NCI-H1105 treated with DMSO at 0.1 percent for 48 hours (cell line): ENCODE results near the gene ZBTB20.

Experiments
- DNase-seq: peaks from one replicate; lab custom pipeline; 2025; lab: John Stamatoyannopoulos, UW

Gene ZBTB20

DNA sequence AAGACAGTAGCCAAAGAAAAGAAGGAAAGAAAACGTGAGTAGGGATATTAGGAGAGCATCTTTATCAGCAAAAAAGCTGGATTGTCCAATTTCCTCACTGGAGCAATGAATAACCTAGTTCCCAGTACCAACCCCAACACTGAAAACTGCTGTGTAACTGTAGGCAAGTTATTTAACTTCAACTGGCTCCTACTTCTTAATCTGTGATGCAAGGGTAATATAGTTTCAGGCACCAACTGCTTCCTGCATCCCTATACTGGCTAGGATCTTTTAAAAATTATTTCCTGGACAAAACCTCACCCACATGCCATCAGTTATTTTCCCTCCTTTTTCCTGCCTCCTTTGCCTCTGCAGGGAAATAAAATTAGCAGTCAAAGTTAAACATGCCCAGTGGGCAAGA is 59.6 kb downstream of the ZBTB20 start:
- no peak for DNase-seq

- no peak for DNase-seq
Observed at GRCh38 chr3:115086344-115086743, 60.7 kb downstream of the ZBTB20 start.

GRCh38 chr3:115085197-115085865 is 61.8 kb downstream of the ZBTB20 start:
- no peak for DNase-seq

- no peak for DNase-seq
Observed at GRCh38 chr3:115084686-115085085, 62.4 kb downstream of the ZBTB20 start.

DNA sequence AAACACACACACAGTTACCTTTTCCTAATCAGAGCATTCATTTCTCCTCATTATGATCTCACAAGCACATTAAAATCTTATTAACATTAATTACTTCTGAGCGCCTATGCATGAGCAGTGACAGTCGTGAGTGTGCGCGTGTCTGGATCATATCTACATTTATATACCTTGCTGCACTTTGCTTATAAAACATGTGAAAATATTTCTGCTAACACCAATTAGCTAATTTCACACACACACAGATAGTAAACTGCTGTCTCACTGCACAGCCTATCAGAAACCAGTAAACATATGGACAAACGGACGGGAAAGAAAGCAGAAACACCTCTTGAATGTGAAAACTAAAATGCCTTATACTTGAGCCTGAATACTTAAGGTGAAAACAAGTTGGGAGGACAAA is 64.8 kb downstream of the ZBTB20 start:
- no peak for DNase-seq

- peak; percentile 14 for DNase-seq
Observed at GRCh38 chr3:115081444-115081843, 65.6 kb downstream of the ZBTB20 start.

DNA sequence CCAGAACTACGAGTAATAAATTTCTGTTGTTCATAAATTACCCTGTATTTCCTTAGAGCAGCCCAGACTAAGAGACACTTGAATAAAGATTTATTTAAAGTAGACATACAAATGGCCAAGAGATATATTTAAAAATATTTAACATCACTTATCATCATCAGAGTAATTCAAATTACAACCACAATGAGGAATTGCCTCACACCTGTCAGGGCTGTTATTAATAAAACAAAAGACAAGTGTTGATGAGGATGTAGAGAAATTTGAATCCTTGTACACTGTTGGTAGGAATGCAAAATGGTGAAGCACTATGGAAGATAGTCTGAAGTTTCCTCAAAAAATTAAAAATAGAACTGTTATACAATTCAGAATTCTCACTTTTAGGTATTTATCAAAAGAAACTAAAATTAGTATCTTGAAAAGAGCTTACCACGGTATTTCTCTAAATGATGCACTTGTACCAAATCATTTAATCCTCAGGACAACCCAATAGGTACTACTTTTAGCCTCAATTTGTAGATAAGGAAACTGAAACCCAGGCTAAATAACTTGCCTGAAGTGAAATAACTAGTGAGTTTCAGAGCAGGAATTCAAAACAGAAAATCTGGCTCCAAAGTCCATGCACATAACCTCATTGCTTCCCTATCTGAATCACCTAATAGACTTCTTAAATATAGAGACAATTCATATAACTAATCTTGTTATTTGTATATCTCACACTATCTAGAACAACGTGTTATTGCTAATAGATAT is 69.4 kb downstream of the ZBTB20 start:
- no peak for DNase-seq

GRCh38 chr3:115074502-115074901 is 72.6 kb downstream of the ZBTB20 start:
- DNase-seq: no peak

DNA sequence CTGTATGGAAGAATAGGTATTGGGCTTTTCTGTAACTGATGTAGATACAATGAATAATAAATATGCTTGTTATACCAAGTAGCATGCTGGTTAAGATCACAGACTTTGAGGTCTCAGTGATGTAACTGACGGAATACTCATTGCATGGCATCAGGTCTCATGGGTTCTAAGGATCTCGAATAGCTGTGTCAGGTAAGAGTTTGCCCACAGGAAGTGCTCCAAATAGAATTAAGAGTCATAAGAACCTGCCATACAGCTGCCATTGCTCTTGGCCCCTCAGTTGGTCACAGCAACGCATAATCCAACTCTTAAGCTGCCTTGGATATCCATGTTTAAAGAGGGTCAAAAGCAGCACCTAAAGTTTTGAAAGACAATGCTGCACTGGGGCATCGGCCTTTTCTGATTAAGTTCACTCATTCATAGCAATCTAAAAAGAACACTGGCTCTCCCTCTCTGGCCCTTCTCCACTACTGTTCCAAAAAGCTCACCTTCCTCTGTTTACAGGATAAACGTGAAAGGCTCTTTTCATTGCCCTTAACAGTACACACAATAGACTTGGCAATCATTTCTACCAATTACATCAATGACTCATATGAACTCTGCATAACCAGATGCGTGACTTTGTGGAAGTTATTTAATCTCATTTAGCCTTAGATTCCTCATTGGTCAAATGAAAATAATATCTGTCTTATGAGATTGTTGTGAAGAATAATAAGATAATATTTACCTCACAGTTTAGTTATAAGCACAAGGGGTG is 74.6 kb downstream of the ZBTB20 start:
- peak; percentile 68 for DNase-seq

- no peak for DNase-seq
Observed at GRCh38 chr3:115071601-115072000, 75.5 kb downstream of the ZBTB20 start.

- no peak for DNase-seq
Observed at GRCh38 chr3:115071166-115071565, 75.9 kb downstream of the ZBTB20 start.

- DNase-seq: no peak
Observed at GRCh38 chr3:115068799-115069198, 78.3 kb downstream of the ZBTB20 start.

DNA sequence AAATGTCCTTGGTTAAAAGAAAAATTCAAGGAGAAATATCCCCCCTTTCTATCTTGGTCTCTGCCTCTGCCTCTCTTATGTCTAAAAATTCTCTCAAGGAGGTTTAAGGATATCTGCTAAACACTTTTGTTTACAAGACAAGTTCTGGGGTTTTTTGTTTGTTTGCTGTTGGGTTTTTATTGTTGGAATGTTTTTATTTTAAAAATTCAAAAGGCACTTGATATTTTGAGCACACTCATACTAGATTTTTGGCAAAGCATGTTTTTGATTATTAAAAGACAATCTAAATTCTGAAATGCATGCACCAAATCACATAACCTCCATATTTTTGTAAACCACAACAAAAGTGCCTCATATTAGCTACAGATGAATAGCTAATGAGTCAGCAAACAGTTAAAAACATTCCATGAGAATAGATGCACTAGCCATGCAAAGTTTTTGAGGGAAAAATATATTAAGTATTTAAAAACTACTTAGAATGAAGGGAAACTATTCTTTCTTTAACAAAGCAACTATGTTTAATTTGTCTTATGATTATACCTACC is 84.6 kb downstream of the ZBTB20 start:
- no peak for DNase-seq

- no peak for DNase-seq
Observed at GRCh38 chr3:115062009-115062408, 85.1 kb downstream of the ZBTB20 start.

DNA sequence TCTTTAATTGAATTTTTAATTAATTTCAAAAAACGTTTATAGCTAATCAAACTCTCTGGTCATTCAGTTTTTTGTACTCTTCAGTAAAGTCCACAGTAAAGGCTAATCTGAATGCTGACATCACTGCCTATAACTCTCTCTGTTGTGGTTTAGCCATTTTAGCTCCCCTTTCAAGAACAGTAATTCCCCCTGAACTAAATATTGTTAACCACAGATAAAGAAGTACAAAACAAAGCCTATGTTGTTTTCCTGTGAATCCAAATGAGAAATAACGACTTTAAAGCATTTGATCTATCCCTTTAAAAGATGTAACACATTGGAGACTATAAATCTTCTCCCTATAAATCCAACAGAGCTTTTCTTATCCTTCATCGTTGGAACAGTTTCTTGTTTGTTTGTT is 94.2 kb downstream of the ZBTB20 start:
- DNase-seq: no peak

DNA sequence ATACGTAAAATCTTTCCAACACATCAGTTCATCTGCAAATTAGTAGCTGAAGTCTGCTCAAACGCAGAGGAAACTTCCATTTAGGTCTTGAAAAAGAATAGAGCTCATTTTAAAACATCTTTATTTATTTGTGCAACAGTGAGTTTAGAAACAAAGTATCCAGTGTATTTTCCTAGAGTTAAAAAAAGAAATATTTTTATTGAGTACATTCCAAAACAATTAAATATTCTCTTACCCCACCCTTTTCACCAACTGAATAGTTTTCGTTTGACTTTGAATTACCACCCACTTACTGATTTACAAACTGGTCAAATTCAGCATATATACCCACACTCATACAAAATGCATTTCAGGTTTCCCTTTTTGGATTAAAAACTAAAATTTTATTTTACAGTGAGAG is 104.7 kb downstream of the ZBTB20 start:
- no peak for DNase-seq

DNA sequence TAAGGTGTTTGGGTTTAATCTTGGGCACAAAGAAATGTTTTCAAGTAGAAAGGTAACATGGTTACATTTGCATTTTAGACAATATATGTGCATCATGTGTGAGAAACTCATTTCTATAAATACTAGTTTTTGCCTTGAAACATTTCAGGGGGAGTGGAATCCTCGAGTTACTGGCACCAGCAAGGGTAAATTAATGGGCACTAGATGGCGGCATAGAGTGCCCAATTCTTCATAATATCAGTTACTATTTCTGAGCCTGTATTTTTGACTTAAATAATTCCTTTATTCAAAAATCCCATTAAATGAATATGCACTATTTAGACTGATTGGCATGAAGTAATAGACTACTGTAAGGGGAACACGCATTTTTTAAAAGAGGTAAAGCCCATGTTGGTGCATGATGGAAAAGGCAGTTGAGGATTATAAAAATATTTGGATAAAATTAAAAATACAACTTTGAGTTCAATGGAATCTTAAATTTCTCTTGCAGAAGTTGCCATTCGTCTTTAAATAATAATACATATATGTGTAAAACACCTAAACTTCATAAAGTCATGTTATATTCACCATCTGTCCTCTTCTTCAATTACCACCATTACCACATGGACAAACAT is 106.3 kb downstream of the ZBTB20 start:
- DNase-seq: peak; percentile 56

DNA sequence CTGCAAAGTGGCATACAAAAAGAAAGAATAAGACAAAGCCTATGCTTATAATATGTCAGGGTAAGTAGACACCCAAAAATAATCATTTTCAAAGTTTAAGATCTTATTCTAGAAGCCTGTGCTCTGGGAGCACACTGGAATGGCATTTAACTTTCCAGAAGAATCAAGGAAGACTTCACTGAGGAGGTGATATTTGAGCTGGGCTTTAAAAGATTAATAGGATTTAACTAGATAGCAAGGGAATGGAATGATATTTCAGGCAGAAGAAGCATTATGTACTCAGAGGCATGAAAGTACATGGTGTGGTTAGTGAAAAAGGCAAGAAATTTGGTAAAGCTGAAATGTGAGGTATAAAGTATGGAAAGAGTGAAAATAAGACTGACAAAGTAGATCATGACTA is 106.8 kb downstream of the ZBTB20 start:
- no peak for DNase-seq

DNA sequence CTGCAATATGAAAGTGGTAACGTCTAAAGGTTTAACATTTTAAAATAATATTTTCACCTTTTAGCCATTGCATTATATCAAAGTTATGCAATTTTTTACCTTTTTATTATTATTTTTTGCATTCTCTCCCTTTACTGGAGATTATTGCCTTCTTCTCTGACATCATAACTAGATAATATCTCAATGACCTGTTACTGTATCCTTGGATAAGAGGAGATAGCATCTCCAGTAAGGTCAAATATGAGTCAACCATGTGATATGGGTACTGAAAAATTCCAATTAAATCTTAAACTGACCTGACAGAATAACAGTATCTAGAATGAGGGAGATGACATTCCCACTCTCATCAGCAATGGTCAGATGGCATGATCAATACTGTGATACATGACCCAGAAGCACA is 108.3 kb downstream of the ZBTB20 start:
- no peak for DNase-seq

GRCh38 chr3:115022835-115023398 is 124.2 kb downstream of the ZBTB20 start:
- DNase-seq: no peak

DNA sequence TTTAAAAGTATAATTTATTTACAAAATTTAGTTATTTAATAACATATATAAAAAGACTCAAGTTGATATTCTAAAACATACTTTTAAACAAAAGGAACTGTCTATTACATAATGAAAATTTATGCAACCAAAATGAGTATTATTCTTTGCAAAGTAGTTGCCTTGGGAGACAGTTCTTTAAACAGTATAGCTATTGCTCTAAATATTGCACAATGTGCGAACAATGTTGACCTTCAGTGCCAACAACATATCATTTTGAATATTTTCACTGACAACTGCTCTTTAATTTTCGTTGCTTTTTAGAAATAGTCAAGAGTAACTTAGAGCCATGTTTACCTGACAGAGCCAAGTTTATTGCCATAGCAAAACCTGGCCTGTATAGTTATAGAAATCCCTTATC is 124.9 kb downstream of the ZBTB20 start:
- no peak for DNase-seq

- no peak for DNase-seq
Observed at GRCh38 chr3:115021061-115021460, 126.0 kb downstream of the ZBTB20 start.
